Endometrial microvascular endothelial cells (primary cell): Measurements from ENCODE around the gene DEK. TPM values are rescaled to one million over a fixed set of nuclear protein-coding genes. Genes with fewer than 3 reads are reported as not detected.
"Not testable (repeated sequence)": the region's sequence is repeated elsewhere in the genome, so short reads cannot be mapped to it uniquely, and the experiment has no call there.

Experiments used
- in situ Hi-C: cut with HindIII; loops from 2 replicates; pipeline ENCODE4 v1.10.0; 2017; ENCODE audit warnings: low sequenced_read_pairs, low pct_unique_long_range_greater_than_20kb; ENCODE audit errors: inconsistent ontology term
- total RNA-seq: library from RNA; depleted of rRNA; stranded (reverse); fragments of >200 nt; gene quantifications from one replicate; pipeline ENCODE4 v1.2.3, GENCODE V29; 2015; ENCODE audit errors: inconsistent ontology term

The DEK gene
- total RNA-seq, 1 donor from 2014 or later = 92.3 TPM

- in situ Hi-C loops = no loop called here
These were observed 20.9 kb downstream of the DEK start for GRCh38 chr6:18243302-18243893.

GRCh38 chr6:18242062-18242851 lies 22.1 kb downstream of the DEK start:
- in situ Hi-C loops = no loop called here

GRCh38 chr6:18241208-18242038 lies 22.9 kb downstream of the DEK start:
- in situ Hi-C loops = no loop called here

GRCh38 chr6:18240230-18240629 lies 24.1 kb downstream of the DEK start:
- in situ Hi-C loops = no loop called here

GRCh38 chr6:18237167-18237566 lies 27.2 kb downstream of the DEK start:
- in situ Hi-C loops = no loop called here

- in situ Hi-C loops = no loop called here
These were observed 28.8 kb downstream of the DEK start for GRCh38 chr6:18235524-18235923.

- in situ Hi-C loops = no loop called here
These were observed 29.8 kb downstream of the DEK start for GRCh38 chr6:18234564-18234963.

GRCh38 chr6:18233770-18234169 lies 30.6 kb downstream of the DEK start:
- in situ Hi-C loops = not testable (repeated sequence)

- in situ Hi-C loops = not testable (repeated sequence)
These were observed 32.5 kb downstream of the DEK start for GRCh38 chr6:18231856-18232255.

- in situ Hi-C loops = not testable (repeated sequence)
These were observed 35.7 kb downstream of the DEK start for GRCh38 chr6:18228590-18228989.

- in situ Hi-C loops = not testable (repeated sequence)
These were observed 37.2 kb downstream of the DEK start for GRCh38 chr6:18227166-18227565.

- in situ Hi-C loops = not testable (repeated sequence)
These were observed 37.8 kb downstream of the DEK start for GRCh38 chr6:18226451-18227105.

GRCh38 chr6:18221288-18221615 lies 43.1 kb downstream of the DEK start:
- in situ Hi-C loops = no loop called here

GRCh38 chr6:18219591-18219990 lies 44.7 kb downstream of the DEK start:
- in situ Hi-C loops = no loop called here

GRCh38 chr6:18218233-18218632 lies 46.1 kb downstream of the DEK start:
- in situ Hi-C loops = no loop called here

GRCh38 chr6:18216411-18216810 lies 47.9 kb downstream of the DEK start:
- in situ Hi-C loops = no loop called here

GRCh38 chr6:18215436-18215835 lies 48.9 kb downstream of the DEK start:
- in situ Hi-C loops = no loop called here

GRCh38 chr6:18214003-18214402 lies 50.3 kb downstream of the DEK start:
- in situ Hi-C loops = no loop called here

- in situ Hi-C loops = no loop called here
These were observed 50.9 kb downstream of the DEK start for GRCh38 chr6:18213439-18213838.
